GM19463 (cell line): ENCODE data around the gene BDKRB2.

Source experiments
- ATAC-seq: cut with Tn5 transposase; IDR thresholded peaks from one replicate; pipeline ENCODE4 v1.9.1; 2021; ENCODE audit warnings: mild to moderate bottlenecking, moderate library complexity; ENCODE audit not compliant: unreplicated experiment

BDKRB2 gene

DNA sequence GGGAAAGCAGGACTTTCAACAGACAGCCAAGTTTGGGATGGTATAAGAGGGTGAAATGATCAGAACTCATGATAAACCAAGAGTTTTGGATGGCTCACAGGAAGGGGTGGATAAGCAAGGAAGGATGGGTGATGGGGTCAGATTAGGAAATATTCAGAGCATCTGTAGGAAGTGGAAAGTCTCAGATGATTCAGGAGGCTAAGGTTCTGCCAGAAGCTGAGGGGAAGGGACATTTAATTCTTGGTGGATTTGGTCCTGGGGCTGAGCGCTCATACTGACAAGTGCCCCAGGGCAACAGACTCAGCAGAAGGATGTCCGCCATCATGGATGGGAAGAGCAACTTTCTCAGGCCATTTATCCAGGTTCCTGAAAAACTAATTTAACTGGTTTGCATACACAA lies 28.4 kb upstream of the BDKRB2 start:
- ATAC-seq, result no peak

DNA sequence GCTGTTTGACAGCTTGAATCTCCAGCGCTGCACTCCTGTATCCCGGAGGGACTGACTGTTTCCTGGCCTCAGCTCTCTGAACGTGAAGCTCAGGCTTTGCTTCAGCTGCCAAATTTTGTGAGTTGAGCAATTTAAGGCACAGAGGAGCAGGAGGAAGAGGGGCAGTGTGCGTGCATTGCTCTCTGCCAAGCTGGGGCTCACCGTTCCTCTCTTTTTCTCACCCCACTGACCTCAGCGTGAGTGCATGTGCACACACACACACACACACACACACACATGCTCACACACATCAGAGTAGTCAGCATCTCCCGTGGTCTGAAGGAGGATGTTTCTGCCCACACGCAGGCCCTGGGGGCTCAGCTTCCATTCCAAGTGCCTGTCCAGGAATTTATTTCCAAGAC lies 27.8 kb upstream of the BDKRB2 start:
- no peak for ATAC-seq

DNA sequence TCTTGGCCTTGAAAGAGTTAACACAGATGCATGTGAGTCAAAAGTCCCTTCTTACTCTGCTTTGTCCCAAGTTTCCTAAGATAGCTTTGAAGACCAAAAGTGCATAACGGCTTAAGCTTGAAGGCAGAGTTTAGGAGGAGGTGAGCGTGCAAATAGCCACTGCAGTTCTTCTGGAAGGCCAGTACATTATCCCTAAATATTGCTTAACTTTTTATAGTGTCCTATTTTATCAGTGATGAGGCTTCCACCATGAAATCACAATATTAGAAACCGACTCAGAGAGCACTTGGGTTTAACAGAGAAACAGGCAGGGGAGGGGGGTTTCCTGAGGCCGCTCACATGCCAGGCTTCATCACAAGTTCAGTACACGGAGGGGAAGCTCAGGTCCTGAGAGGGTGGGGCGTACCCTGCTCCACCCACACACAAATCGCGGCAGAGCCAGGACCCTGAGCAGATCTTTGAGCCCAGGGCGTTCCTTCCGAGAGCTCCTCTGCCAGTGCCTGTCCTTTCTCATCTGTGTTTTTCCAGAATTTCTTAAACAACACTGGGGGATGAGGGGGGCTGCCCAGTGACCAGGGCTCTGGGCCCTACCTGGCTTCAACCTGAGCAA lies 26.8 kb upstream of the BDKRB2 start:
- ATAC-seq, result peak; percentile 45

DNA sequence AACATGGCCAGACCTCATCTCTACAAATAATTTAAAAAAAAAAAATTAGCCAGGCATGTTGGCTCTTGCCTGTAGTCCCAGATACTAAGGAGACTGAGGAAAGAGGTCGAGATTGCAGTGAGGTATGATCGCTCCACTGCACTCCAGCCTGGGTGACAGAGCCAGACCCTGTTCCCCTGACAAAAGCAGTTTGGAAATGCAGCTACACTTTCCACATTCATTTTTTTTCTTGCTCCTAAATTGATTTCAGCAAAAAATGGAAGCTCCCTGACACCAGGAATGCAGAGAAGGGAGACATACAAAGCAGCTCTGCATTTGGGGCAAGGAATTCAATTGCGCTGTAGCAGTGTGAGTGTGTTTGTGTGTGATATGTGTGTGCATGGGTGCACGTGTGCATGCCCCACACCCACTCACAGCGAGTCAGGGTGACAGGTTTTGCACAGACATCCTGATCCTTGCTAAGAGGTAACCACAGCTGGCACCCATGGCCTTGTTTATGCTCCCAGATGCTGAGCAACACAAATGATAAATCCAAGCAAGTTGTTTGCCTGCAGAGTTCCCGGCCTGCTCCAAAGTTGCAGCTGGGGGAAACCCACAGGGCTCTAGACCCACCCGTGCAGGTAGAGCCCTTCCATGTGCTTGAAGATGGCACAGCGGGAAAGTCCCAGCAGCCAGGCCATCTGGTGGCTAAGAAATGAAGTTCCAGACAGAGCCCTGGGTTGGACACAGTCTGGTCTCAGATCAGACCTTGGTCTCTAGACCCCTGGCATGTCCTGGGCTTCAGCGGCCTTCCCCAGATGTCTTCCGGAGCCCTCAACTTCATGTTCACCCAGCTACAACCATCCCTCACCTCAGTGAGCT lies 25.9 kb upstream of the BDKRB2 start:
- ATAC-seq, result no peak

DNA sequence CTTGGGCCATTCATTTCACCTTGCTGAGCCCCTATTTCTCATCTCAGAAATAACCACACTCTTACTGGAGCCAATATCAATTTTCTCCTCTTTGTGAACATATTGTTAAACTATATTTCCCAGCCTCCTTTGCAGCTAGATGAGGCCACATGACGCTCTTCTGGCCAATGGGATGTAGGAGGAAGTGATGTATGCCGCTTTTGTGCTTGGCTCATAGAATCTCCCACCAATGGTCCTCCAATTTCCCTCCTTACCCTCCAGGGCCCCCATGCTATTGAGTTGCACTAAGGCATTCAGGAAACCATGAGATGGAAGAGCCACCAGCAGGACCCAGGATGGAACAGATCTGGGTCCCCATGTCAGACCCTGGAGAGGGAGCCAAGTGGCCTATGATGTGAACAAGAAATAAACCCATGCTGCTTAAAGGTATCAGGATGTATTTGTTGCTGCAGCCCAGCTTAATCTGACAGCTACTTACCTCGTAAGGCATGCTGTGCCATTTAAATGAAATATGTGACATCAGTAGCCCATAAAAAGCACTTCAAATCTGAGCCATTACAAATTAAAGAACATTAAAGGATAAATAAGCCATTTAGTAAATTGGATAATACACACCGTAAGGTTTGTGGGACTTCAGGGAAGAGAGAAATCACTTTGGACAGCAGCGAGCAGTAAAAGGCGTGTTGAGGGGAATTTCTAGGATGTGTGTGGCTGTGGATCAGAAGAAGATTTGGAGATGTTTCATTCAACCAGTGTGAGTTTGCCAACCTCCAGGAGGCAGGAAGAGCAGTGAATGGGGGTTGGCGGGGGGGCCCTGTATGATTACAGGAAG lies 24.4 kb upstream of the BDKRB2 start:
- ATAC-seq, result no peak

DNA sequence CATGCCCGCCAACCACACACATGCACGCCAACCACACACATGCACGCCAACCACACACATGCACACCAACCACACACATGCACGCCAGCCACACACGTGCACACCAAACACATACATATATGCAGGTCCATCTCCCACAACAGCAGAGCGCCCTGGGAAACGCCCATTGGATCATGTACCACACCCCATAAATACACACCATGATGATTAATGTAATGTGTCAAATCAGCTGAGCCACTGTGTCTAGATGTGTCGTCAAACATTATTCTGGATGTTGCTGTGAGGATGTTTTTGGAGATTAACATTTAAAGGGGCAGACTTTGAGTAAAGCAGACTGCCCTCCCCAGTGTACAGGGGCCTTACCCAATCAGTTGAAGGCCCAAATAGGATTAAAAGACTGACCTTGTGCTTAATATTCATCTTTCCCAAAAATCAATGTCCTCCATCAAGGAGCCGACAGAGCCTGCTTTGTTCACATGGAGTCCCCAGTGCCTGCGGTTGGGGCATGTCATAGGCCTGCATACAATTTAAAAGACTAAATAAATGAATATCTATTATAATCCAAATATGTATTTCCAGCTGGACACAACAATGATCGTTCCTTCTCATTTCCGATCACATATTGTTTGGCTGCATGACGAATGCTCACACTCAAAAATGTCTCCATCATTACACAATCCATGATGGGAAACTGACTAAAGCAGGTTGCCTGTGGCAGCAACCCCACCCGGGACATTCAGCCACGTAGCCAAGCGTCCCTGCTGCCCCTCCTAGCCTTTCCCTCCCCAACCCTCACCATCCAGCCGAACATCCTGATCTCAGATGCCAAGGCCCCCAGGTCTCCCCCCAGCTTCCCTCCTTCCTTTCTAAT lies 23.2 kb upstream of the BDKRB2 start:
- no peak for ATAC-seq

DNA sequence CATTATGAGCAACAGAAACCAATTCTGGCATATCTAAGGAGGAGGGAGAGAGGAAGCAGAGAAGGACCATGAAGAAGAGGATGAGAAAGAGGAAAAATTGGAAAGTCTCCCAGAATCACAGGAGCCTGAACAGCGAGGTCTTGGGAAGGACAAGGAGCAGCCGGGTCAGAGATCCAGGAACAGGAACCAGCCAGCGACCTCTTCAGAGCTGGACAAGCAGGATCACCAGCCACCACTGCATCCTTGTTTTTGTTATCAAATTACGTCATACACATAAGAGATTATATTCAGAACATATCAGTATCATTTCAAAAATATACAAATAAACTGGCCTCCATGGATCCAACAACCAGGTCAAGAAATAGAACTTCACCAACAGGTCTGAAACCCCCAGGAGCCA lies 22.1 kb upstream of the BDKRB2 start:
- no peak for ATAC-seq

DNA sequence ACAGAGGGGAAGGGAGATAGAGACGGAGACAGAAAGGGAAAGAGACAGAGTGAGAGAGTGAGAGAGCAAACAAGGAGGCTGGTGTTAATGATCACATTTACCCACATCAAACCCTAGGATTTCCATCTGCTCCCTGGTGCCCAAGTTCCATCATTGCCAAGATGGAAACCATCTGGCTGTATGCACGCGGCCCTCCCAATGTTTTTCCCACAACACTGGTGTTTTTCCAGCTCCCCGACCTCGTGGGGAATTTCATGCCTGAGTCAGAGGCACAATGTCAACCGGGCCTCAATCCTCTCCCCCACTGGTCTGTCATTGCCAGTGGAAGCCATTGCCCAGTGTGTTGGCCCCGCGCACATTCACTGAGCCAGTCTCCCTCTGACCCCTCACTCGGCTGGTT lies 19.9 kb upstream of the BDKRB2 start:
- no peak for ATAC-seq

DNA sequence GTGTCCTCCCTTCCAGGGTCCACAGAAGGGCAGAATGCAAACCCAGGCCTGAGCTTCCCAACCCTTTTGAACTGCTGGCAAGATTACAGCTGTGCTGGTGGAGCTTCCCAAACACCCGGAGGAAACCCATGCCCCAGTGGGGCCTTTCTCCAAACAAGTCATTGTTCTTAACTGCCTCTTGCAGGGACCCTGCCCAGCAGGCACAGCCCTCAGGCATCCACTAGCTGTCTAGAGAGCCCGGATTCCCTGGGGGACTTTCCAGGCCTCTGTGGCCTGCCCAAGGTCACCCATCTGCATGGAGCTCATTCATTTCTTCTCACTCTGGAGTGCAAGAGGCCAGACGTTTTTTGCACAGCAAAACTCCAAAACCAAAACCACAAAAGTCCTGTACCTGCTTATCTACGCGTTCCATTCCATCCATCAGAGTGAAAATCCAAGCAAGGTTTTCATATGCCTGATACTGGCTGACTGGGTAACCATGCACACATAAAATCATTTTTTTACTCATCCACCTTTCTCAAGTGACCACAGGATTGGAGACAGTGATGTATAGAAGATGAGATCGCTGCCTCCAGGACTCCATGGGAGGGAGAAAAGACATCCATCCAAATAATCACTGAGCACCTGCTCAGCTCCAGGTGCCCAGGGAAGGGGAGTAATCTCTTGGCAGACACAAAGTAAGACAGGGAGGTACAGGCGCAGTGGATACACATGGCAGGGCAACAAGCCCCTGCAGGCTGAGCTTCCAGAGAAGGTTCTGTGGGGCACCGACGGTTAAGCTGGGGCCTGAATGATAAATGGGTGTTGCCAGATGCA lies 17.2 kb upstream of the BDKRB2 start:
- no peak for ATAC-seq

DNA sequence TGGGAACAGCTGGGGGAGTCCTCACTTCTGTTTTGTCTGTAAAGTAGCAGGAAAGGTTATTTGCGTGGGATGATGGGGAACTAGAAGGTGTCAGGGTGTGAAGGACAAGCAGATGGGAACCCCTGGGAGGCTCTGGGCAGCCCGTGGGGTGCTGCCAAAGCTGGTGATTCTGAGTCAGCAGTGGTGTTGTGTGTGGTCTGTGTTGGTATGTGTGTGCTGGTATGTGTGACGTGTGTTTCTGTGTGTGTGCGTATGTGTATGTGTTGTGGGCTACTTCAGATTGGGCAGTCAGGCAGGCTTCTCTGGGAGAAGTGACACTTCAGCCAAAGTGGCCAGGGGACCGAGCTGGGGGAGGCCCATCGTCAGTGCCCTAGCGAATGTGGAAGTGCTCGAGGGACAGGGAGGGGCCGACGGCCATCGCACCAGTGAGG lies 15.3 kb upstream of the BDKRB2 start:
- no peak for ATAC-seq

DNA sequence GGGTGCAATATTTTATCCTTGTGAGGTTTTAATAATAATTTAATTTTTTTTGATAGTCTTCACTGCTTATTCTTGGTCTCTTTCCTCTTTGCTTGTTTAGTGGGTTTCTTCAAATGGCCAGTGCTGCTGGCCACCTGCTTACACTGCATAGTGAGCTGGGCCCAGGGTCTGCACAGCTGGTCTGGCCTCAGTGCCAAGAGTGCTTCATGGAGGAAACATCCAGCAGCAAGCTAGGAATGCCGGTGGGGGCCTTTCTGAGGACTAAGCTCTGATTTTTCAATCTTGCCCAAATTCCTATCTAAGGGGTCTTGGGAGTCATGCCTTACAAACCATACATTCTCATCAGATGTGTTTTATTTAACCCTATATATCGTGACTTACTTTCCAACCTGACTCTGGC lies 13.3 kb upstream of the BDKRB2 start:
- ATAC-seq, result no peak

DNA sequence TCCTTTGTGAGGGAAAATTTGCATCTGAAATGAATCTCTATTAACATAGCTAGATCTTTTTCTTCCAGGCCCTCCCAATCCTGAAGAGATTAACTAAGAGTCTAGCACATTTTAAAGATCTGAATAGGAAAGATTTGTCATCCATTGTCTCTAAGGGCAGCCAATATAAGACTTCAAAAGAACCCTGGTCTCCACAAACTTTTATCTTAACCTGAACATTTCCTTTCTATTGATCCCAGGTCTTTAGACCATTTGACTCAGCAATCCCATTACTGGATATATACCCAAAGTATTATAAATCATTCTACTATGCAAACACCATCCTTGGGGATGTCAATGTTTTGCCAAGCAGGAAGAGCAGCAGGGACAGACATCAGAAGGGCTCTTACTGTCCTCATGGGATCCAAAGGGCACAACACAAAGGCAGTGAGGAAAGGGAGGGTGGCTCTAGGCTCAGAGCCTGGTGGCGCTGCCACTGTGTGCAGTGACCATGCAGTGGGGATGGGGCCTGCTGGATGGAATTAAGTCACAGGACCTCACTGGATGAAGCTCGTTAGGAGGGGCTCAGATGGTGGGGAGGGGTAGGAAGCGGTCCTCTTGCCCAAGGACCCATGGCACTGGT lies 12.7 kb upstream of the BDKRB2 start:
- no peak for ATAC-seq

DNA sequence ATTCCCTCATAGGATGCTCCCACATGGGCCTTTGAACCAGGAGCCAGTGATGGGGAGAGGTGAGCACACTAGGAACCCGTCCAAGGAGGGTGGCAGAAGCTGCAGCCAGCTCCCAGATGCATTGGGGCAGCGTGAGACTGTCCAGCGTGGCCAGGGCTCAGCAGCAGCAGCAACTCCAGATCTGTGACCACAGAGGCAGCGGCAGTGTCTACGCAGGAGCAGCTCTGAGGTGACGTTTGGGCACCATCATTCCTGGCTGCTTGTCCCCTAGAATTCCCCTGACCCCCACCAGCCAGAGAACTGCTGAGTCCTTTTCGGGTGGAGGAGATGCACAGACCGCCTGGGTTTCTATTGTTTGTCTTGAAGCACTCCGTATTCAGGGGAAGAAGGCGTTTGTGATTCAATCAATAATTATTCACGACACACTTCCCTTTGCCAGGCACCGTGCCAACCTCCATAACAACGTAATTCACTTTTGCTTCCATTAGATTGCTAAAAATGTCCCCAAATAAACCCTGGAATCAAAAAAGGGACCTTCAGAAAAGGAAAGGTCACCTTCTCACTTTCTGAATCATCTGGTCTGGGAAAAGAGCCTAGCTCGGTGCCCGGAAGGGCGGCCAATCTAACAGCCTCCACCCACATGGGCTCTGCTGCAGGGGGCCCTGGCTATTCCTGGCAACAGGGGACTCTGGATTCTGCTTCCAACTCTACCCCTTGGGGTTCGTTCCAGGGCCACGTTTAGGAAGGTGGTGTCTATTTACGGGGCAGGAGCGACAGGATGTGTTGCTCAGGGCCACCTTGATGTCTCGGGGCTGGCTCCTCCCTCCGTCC lies 11.4 kb upstream of the BDKRB2 start:
- ATAC-seq, result no peak

DNA sequence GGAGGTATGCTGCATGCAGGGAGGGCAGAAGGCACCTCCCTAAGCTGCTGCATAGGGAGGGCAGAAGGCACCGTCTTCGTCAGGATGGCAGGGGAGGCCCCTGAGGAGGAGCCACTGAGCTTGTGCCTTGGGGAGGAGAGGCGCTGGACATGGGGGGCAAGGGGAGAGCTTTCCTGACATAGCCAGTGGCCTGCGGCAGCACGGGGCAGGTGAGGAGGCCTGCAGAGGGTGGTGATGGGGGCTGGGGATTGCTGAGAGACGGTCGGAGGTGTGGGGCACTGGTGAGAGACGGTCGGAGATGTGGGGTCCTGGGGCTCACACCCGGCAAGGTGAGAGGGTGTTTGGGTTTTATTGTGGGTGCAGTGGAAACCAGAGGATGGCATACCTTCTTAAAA lies 10.4 kb upstream of the BDKRB2 start:
- ATAC-seq, result no peak

DNA sequence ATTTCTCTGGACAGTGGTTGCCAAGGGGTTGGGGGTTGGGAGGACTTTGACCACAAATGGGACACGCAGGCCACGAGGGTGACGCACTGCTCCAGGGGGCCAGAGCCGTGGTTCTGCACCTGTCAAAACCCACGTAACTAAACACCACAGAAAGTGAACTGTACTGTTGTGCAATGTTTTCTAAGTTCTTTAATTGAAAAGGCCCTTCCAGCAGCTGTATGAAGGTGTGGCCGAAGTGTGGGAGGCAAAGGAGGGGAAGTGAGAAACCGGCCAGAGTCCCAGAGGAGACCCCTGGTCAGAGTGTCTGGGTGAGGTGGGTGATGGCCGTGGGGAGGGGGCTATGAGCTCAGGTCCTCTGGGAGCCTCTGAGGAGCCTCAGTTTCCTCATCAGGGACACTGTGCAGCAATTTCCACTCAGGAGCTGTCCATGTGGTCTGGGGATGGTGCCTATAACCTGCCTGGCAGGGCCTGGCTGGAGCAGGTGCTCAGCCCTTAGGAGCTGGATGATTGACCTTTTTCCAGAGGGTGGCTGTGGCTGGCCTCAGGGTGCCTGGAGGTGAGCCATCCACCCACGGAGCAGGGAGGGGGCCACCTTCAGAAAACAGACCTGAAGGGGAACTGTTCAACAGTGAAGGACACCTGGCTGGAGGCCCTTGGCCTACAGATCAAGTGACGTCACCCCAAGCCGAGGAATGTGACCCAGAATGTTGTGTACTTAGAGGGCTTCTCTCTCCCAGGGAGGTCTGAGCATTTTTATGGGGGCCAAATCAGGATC lies 9.8 kb upstream of the BDKRB2 start:
- no peak for ATAC-seq

DNA sequence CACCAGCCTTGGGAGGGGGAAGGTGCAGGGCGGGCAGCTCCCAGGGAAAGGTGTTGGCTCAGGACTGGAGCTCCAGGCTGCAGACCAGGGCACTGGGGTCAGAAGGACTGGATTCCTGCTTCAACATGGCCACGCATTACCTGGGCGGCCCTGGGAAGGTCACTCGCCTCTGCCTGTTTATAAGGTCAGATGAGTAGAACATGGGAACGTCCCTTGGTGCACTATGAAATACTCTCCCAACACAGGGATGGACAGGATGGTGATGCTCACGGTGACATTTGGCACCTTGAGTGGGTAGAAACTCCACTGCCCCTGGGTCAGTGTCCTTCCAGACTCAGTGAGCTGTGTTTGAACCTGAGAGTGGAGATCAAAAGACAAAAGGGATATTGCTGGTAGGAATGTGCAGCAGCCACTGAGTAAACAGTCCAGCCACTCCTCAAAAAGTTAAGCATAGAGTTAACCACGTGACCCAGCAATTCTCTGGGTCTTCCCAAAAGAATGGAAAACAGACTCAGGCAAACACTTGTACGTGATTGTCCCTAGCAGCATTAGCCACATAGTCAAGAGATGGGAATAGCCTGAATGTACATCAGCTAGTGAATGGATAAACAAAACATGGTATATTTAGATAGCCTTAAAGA lies 9.1 kb upstream of the BDKRB2 start:
- ATAC-seq, result no peak

DNA sequence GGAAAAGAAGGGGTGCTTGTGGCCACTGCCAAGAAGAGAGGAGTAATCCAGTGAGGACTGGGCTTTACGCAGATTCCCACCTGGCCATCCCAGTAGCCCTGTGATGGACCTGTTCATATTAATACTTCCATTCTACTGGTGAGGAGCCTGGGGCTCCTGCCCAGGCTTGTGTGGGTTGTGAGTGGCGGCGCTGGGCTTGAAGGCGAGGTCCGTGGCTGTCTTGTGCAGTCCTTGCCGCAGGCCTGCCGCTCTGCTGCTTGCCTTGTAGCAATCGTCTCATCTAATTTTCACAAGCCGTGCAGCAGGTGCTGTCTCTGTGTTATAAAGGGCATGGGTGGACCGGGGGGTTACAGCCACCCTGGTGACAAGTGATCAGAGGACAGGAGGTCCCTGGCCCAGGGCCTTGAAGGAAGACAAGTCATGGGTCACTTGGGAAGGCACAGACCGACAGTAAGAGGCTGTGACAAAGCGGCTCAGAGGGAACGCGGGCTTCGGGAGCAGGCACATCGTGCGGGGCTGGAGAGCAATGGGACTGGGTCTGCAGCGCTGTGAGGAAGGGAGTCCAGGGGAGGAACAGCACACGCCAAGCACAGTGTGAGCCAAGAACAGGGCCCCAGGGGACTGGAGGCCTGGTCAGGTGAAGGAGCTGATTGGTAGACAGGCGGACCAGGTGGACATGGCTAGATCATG lies 7.3 kb upstream of the BDKRB2 start:
- ATAC-seq, result no peak
